22Rv1 (cell line): Measurements from ENCODE around the gene MARCO.

Experiments
- CTCF ChIP-seq: fragments of 450-650 bp; IDR thresholded peaks from 2 replicates; pipeline ENCODE4 v1.5.1; 2017; ENCODE audit warnings: mild to moderate bottlenecking
- ZFX ChIP-seq: fragments of 450-650 bp; IDR thresholded peaks from 2 replicates; pipeline ENCODE4 v1.6.1; 2017; ENCODE audit warnings: antibody characterized with exemption, borderline replicate concordance

- TF ChIP-seq CTCF (no peak), ZFX (no peak)
Observed at GRCh38 chr2:118986738-118987137, 44.7 kb downstream of the MARCO start.
